ENCODE results near the gene AASDH.
A peak's percentile ranks its signal among the peaks of the same experiment; 100 is the strongest.

The AASDH gene

DNA sequence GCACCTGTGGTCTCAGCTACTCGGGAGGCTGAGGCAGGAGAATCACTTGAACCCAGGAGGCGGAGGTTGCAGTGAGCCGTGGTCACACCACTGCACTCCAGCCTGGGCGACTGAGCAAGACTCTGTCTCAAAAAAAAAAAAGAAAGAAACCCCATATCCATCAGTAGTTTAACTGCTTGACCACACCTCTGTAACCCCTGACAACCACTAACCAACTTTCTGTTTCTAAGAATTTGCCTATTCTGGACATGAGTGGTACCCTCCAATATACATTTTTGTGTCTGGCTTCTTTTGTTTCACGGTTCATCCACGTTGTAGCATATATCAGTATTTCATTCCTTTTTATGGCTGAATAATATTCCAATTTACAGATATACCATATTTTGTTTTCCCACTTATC, 39.0 kb upstream of the AASDH start:
- TF ChIP-seq, protein P1, sequence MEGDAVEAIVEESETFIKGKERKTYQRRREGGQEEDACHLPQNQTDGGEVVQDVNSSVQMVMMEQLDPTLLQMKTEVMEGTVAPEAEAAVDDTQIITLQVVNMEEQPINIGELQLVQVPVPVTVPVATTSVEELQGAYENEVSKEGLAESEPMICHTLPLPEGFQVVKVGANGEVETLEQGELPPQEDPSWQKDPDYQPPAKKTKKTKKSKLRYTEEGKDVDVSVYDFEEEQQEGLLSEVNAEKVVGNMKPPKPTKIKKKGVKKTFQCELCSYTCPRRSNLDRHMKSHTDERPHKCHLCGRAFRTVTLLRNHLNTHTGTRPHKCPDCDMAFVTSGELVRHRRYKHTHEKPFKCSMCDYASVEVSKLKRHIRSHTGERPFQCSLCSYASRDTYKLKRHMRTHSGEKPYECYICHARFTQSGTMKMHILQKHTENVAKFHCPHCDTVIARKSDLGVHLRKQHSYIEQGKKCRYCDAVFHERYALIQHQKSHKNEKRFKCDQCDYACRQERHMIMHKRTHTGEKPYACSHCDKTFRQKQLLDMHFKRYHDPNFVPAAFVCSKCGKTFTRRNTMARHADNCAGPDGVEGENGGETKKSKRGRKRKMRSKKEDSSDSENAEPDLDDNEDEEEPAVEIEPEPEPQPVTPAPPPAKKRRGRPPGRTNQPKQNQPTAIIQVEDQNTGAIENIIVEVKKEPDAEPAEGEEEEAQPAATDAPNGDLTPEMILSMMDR (conservative IDR thresholded peaks at IDR 0.05; ENCODE audit: low read length) = no peak
- no peak for TF ChIP-seq EZH2phosphoT487 (IDR thresholded peaks at IDR 0.05; ENCODE audit: borderline replicate concordance)
- peaks cover 47% of the 10 kb centered on the region for H4K20me1 ChIP-seq (ENCODE audit: insufficient read depth, low read length, poor library complexity, severe bottlenecking)

GRCh38 chr4:56425518-56425917, 38.2 kb upstream of the AASDH start:
- Histone ChIP-seq H4K20me1 (ENCODE audit: insufficient read depth, low read length, poor library complexity, severe bottlenecking) (peaks cover 44% of the 10 kb centered on the region), H3K36me3 (ENCODE audit: insufficient read depth, low read length) (no peaks in the 10 kb centered on the region), H3K79me2 (ENCODE audit: insufficient read depth, low read length) (peaks cover 98% of the 10 kb centered on the region), H2AFZ (ENCODE audit: low read length) (no peak overlapping the region), H3K4me1 (ENCODE audit: insufficient read depth, low read length, poor library complexity, severe bottlenecking) (peaks cover 20% of the 10 kb centered on the region), H3K9ac (ENCODE audit: low read depth, low read length, poor library complexity, severe bottlenecking) (no peak overlapping the region), H3K9me3 (ENCODE audit: insufficient read depth, low read depth, low read length) (no peaks in the 10 kb centered on the region), H3F3A (ENCODE audit: low read depth) (no peaks in the 10 kb centered on the region), H3K4me3 (ENCODE audit: low read length, poor library complexity, severe bottlenecking) (no peak overlapping the region), H3K4me2 (ENCODE audit: low read depth, low read length, poor library complexity, severe bottlenecking) (peak overlapping the region; percentile 34), H3K27me3 (ENCODE audit: insufficient read depth, low read length, poor library complexity, severe bottlenecking) (no peaks in the 10 kb centered on the region), H3K9me2 (replicated peaks; ENCODE audit: low read depth, low read length) (no peaks in the 10 kb centered on the region)
- no peak for TF ChIP-seq EZH2phosphoT487 (IDR thresholded peaks at IDR 0.05; ENCODE audit: borderline replicate concordance)
- TF ChIP-seq, protein P1 (conservative IDR thresholded peaks at IDR 0.05; ENCODE audit: low read length) = no peak

More for the DNA sequence above, 39.0 kb upstream of the AASDH start:
- Histone ChIP-seq H3F3A (ENCODE audit: low read depth) (no peaks in the 10 kb centered on the region), H3K9me2 (replicated peaks; ENCODE audit: low read depth, low read length) (no peaks in the 10 kb centered on the region), H3K36me3 (ENCODE audit: insufficient read depth, low read length) (no peaks in the 10 kb centered on the region), H3K9ac (ENCODE audit: low read depth, low read length, poor library complexity, severe bottlenecking) (no peak overlapping the region), H3K4me1 (ENCODE audit: insufficient read depth, low read length, poor library complexity, severe bottlenecking) (peaks cover 27% of the 10 kb centered on the region), H2AFZ (ENCODE audit: low read length) (no peak overlapping the region), H3K79me2 (ENCODE audit: insufficient read depth, low read length) (peaks cover 98% of the 10 kb centered on the region), H3K4me2 (ENCODE audit: low read depth, low read length, poor library complexity, severe bottlenecking) (no peak overlapping the region), H3K9me3 (ENCODE audit: insufficient read depth, low read depth, low read length) (no peaks in the 10 kb centered on the region), H3K4me3 (ENCODE audit: low read length, poor library complexity, severe bottlenecking) (no peak overlapping the region), H3K27me3 (ENCODE audit: insufficient read depth, low read length, poor library complexity, severe bottlenecking) (no peaks in the 10 kb centered on the region)

DNA sequence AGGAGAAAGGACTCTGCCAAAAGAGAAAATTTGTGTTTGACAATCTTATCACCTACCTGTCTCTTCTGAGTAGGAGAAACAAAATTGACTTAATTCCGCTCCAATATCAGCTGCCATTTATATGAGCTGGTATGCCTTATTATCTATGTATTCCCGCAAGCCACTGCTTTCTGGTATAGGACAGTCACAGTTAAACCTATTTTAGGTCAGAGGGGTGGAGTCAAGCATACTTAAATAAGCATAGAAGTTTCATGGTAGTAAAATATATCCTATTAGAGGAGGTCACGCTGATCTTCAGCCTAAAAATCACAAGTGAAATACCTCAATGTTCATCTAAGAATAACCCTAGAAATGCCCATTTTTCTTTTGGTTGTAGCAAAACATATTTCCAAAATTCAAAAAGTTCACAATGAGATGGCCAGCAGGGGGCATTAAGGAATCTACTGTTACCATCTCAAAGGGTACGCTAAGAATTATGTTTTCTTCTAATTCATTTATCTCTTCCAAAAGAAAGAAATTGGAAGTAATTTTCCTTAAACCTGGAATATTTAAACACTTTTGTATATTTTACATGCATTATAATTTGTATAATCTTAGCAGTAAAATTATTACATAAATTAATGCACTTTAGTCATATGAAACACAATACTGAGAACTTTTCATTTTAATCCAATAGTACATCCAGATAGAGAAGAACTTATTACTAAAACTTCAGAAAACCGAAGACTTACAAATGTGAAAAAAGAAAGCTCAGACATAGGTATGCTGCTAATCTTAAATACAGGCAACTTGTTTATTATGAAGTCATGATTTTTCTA, 37.6 kb upstream of the AASDH start:
- H3K36me3 ChIP-seq (ENCODE audit: insufficient read depth, low read length) = no peaks in the 10 kb centered on the region
- peak overlapping the region; percentile 34 for H3K4me2 ChIP-seq (ENCODE audit: low read depth, low read length, poor library complexity, severe bottlenecking)
- TF ChIP-seq, protein P1 (conservative IDR thresholded peaks at IDR 0.05; ENCODE audit: low read length) = peak; percentile 83
- TF ChIP-seq EZH2phosphoT487 (IDR thresholded peaks at IDR 0.05; ENCODE audit: borderline replicate concordance) = no peak
- peaks cover 42% of the 10 kb centered on the region for H4K20me1 ChIP-seq (ENCODE audit: insufficient read depth, low read length, poor library complexity, severe bottlenecking)
- H3K9me2 ChIP-seq (replicated peaks; ENCODE audit: low read depth, low read length) = no peaks in the 10 kb centered on the region
- H3K79me2 ChIP-seq (ENCODE audit: insufficient read depth, low read length) = peaks cover 98% of the 10 kb centered on the region
- H3K4me1 ChIP-seq (ENCODE audit: insufficient read depth, low read length, poor library complexity, severe bottlenecking) = peaks cover 14% of the 10 kb centered on the region
- no peak overlapping the region for H2AFZ ChIP-seq (ENCODE audit: low read length)
- H3F3A ChIP-seq (ENCODE audit: low read depth) = no peaks in the 10 kb centered on the region
- no peak overlapping the region for H3K9ac ChIP-seq (ENCODE audit: low read depth, low read length, poor library complexity, severe bottlenecking)
- H3K27me3 ChIP-seq (ENCODE audit: insufficient read depth, low read length, poor library complexity, severe bottlenecking) = no peaks in the 10 kb centered on the region
- no peak overlapping the region for H3K4me3 ChIP-seq (ENCODE audit: low read length, poor library complexity, severe bottlenecking)
- no peaks in the 10 kb centered on the region for H3K9me3 ChIP-seq (ENCODE audit: insufficient read depth, low read depth, low read length)

Data from Loucy (cell line).